ENCODE measurements around the gene IYD. TPM values are rescaled to one million over a fixed set of nuclear protein-coding genes. Genes with fewer than 3 reads are reported as not detected.

Gene IYD
- total RNA-seq, 2 experiments from 2014 or later = not detected

DNA sequence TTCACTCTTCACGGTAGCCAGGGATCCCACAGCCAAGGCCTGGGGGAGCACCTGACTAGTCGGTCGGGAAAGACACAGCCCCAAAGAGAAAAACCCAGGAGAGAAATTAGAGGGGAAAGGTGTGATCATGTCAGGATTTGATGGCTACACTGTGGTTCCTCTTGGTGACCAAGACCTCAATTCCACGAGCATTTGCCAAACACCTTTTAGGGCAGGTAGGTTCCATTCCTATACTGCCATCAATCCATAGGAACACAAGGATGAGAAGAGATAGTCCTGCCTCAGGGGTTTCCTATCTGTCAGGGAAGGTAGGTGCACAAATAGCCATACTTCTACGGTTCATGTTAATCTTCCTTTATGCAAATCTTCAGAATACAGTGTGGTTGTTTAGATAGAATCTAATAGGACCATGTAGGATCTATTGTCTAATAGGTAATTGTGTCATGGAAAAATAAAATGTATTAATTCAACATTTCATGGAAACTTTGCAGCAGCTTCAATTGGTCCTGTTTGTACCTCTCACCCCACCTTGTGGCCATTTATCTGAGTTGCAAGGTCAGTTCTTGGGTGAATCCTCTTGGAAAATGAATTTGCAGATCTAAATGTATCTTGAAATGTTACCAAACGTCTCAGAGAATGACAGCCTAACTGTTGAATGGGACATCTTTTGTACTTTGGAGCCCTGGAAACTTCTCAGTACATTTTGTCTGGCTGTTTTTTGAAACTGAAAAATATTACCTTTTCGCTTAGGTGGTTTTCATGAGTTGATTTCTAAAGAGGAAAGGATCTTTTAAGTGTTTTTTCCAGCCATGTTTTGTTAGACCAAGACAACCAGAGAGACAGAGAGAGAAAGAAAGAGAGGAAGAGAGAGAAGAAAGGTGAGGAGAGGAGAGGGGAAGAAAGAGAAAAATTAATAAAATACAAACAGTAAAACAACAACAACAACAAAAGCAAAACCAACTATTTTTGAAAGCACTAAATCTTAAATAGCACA is 33.7 kb upstream of the IYD start:
- CTCF ChIA-PET = interaction anchor here (1.3 kb wide), 1 partner anchor 255 kb away, joined by 8 read pairs; no protein-coding TSS in a partner anchor
- H3K4me1 Mint-ChIP-seq (ENCODE audit: low read depth) = no peaks in the 10 kb centered on the region
- H3K4me3 Mint-ChIP-seq = no peak overlapping the region
- peaks cover 3% of the 10 kb centered on the region for H3K27me3 Mint-ChIP-seq (ENCODE audit: low read depth)
- H3K36me3 Mint-ChIP-seq (ENCODE audit: low read depth) = no peaks in the 10 kb centered on the region
- no peaks in the 10 kb centered on the region for H3K9me3 Mint-ChIP-seq (ENCODE audit: insufficient read depth)
- no peak overlapping the region for H3K27ac Mint-ChIP-seq
- DNase-seq = peak; percentile 31
- POLR2A ChIA-PET = no interaction called here
- ATAC-seq = no peak

DNA sequence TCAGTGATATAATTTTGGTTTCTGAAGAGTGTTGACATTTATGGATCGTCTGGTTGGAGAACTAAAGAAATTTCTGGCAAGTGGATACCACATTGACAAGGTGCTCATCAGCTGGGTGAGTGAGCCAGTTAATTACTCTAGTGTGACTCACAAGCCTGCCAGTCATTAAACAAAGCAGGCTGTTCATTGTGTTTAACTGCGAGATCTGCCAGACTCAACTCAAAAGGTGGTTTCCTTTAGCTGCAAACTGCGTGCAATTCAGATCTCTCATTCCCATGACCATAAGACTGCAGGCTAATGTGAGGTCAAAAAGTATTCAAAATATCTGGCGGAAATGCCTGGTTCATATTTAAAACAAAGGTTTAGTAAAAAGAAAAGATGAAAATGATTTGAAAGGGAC is 32.5 kb upstream of the IYD start:
- Mint-ChIP-seq H3K27ac (no peak overlapping the region), H3K4me1 (ENCODE audit: low read depth) (no peaks in the 10 kb centered on the region), H3K27me3 (ENCODE audit: low read depth) (peaks cover 4% of the 10 kb centered on the region), H3K4me3 (no peak overlapping the region), H3K36me3 (ENCODE audit: low read depth) (no peaks in the 10 kb centered on the region), H3K9me3 (ENCODE audit: insufficient read depth) (no peaks in the 10 kb centered on the region)
- CTCF ChIA-PET = interaction anchor here (1.4 to 2.3 kb wide), 2 partner anchors 28 to 256 kb away, joined by 3 to 12 read pairs; no protein-coding TSS in a partner anchor
- DNase-seq = no peak
- no peak for ATAC-seq
- POLR2A ChIA-PET = no interaction called here

DNA sequence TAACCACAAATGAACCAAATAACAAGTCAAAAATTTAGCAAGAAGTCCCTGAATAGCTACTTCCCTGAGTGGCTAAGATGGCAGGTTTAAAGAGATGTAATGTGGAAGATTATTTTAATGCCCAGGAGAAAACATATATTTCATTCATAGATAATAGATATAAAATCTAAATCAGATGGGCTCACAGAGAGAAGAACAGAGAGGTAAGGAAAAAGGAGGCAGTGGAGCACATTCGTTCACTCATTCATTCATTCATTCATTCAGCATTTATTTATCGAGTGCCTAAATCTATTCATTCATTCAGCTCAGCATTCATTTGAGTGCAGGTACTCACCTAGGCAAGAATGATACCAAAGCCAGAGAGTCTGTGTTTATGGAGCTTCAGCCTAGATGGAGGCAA is 32.1 kb upstream of the IYD start:
- Mint-ChIP-seq H3K27ac (no peak overlapping the region), H3K36me3 (ENCODE audit: low read depth) (no peaks in the 10 kb centered on the region), H3K27me3 (ENCODE audit: low read depth) (peaks cover 7% of the 10 kb centered on the region), H3K4me3 (no peak overlapping the region), H3K9me3 (ENCODE audit: insufficient read depth) (no peaks in the 10 kb centered on the region), H3K4me1 (ENCODE audit: low read depth) (no peaks in the 10 kb centered on the region)
- CTCF ChIA-PET = interaction anchor here (1.4 to 2.3 kb wide), 2 partner anchors 28 to 256 kb away, joined by 3 to 12 read pairs; no protein-coding TSS in a partner anchor
- ATAC-seq = no peak
- POLR2A ChIA-PET = no interaction called here
- no peak for DNase-seq

DNA sequence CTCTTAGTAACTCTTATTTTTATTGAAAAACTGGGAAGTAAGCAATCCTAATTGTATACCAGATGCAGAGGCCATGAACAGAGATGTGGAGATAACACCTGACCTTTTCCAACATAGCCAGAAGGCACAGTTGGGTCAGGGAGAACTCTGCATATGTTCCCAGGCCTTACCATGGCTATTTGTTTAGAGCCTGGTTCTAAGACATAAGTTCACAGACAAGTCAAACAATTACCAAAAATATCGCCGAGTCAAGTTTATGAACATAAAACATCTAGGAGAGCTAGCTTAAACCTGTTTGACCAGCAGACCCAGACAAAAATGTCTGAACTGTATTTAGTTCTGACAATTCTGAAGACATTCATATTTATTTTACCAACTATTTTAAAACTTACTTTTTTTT is 26.7 kb upstream of the IYD start:
- Mint-ChIP-seq H3K9me3 (ENCODE audit: insufficient read depth) (no peaks in the 10 kb centered on the region), H3K36me3 (ENCODE audit: low read depth) (no peaks in the 10 kb centered on the region), H3K4me1 (ENCODE audit: low read depth) (no peaks in the 10 kb centered on the region), H3K27me3 (ENCODE audit: low read depth) (peaks cover 12% of the 10 kb centered on the region), H3K4me3 (no peak overlapping the region), H3K27ac (no peak overlapping the region)
- ATAC-seq (no peak), DNase-seq (no peak)
- CTCF ChIA-PET = no interaction called here
- POLR2A ChIA-PET = no interaction called here

DNA sequence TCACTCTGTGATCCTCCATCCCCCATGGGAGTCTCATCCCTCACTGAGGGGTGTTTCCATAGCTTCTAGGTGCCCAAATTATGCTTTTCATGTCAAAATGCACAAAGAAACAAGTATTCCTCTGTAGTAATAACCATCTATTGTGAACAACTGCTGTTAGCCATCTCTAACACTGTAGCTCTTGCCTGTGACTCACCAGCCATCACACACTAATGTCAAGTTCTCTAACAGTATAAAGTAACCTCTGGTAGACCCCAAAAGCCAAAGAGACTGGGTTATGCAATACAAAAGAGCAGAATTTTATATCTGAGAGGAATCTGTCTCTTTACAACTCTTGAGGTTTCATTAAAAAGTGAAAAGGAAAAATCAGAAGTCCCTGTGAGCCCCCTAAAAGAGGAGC is 25.4 kb upstream of the IYD start:
- no peak overlapping the region for H3K4me3 Mint-ChIP-seq
- ChIA-PET POLR2A (no interaction called here), CTCF (no interaction called here)
- H3K9me3 Mint-ChIP-seq (ENCODE audit: insufficient read depth) = no peaks in the 10 kb centered on the region
- H3K36me3 Mint-ChIP-seq (ENCODE audit: low read depth) = no peaks in the 10 kb centered on the region
- H3K27me3 Mint-ChIP-seq (ENCODE audit: low read depth) = peaks cover 12% of the 10 kb centered on the region
- no peak for DNase-seq
- no peak overlapping the region for H3K27ac Mint-ChIP-seq
- no peaks in the 10 kb centered on the region for H3K4me1 Mint-ChIP-seq (ENCODE audit: low read depth)
- ATAC-seq = no peak

DNA sequence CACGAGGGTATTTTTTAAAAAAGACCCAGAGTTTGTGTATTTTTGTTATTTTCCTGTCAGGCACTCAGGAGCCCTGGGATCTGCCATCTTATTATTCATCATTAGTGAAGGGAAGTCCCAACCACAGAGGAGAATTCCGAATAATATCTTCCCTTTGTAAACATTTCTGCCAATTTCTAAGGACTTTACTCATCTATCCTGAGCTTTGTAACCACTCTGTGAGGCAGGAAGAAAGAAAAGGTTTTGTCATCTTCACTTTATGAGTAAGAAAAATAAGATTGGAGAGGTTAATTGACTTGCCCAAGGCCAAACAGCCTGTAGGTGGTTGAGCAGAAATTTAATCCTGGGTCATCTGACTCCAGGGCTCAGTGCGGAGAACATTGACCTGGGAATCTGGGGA is 23.0 kb upstream of the IYD start:
- Mint-ChIP-seq H3K36me3 (ENCODE audit: low read depth) (no peaks in the 10 kb centered on the region), H3K4me3 (no peak overlapping the region), H3K4me1 (ENCODE audit: low read depth) (no peaks in the 10 kb centered on the region), H3K27me3 (ENCODE audit: low read depth) (peaks cover 12% of the 10 kb centered on the region), H3K27ac (no peak overlapping the region), H3K9me3 (ENCODE audit: insufficient read depth) (no peaks in the 10 kb centered on the region)
- ChIA-PET CTCF (no interaction called here), POLR2A (no interaction called here)
- ATAC-seq (no peak), DNase-seq (no peak)

DNA sequence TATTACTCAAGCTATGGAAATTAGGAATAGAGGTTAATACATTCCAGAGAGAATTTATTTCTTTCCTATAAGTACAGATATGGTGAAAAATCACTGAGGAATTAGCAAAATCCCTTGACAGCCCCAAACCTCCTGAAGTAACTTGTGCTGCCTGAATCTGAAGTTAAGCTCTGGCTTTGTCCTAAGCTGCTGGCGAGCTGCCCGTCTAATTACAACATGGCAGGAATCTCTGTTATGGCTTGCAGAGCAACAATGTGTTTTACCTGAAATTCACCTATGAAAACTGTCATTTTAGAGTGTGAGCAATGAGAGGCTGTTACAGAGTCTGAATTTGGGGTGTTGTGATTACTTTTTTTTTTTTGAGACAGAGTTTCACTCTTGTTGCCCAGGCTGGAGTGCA is 22.5 kb upstream of the IYD start:
- Mint-ChIP-seq H3K27ac (no peak overlapping the region), H3K27me3 (ENCODE audit: low read depth) (peaks cover 10% of the 10 kb centered on the region), H3K4me1 (ENCODE audit: low read depth) (no peaks in the 10 kb centered on the region), H3K36me3 (ENCODE audit: low read depth) (no peaks in the 10 kb centered on the region), H3K9me3 (ENCODE audit: insufficient read depth) (no peaks in the 10 kb centered on the region), H3K4me3 (no peak overlapping the region)
- ATAC-seq (no peak), DNase-seq (no peak)
- ChIA-PET CTCF (no interaction called here), POLR2A (no interaction called here)

DNA sequence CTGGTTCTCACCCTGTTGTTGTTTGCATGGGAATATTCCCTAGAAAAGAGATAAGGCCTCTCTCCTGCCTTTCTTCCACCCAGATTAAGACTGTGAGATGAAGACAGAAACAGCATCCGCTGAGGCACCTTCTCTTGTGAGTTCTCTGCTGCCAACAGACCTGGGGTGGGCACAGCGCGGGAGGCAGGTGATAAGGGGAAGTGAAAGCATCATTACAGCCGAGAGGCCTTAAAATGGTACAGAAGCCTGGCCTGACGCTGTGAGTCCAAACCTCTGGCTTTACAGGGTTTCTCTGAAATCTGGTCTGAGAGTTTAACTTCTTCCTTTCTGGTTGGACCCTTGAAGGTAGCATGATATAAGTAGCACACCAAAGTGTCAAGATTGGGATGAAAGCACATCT is 21.0 kb upstream of the IYD start:
- ChIA-PET CTCF (no interaction called here), POLR2A (no interaction called here)
- DNase-seq (no peak), ATAC-seq (no peak)
- Mint-ChIP-seq H3K4me1 (ENCODE audit: low read depth) (no peaks in the 10 kb centered on the region), H3K36me3 (ENCODE audit: low read depth) (no peaks in the 10 kb centered on the region), H3K27me3 (ENCODE audit: low read depth) (peaks cover 5% of the 10 kb centered on the region), H3K27ac (no peak overlapping the region), H3K4me3 (no peak overlapping the region), H3K9me3 (ENCODE audit: insufficient read depth) (no peaks in the 10 kb centered on the region)

DNA sequence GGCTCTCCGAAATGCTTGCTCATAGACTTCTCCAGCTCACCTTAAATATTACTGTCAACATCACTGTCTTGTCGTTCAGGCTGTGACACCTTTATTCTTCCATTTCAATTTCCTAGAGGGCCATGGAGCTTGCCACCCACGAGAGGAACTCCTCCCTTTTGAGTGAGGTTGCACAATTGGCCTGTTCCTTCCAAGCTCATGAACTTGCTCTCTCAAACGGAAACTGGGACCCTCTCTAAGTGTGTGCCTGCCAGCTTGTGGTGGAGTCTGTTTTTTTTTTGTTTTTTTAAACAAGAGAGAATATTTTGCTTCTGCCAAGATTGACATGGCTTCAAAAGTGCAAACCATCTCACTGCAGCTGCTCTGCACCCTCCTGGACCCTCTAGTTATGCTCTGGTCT is 19.3 kb upstream of the IYD start:
- H3K4me3 Mint-ChIP-seq = no peak overlapping the region
- H3K36me3 Mint-ChIP-seq (ENCODE audit: low read depth) = no peaks in the 10 kb centered on the region
- DNase-seq (no peak), ATAC-seq (no peak)
- ChIA-PET CTCF (no interaction called here), POLR2A (no interaction called here)
- no peak overlapping the region for H3K27ac Mint-ChIP-seq
- no peaks in the 10 kb centered on the region for H3K9me3 Mint-ChIP-seq (ENCODE audit: insufficient read depth)
- H3K4me1 Mint-ChIP-seq (ENCODE audit: low read depth) = no peaks in the 10 kb centered on the region
- peaks cover 3% of the 10 kb centered on the region for H3K27me3 Mint-ChIP-seq (ENCODE audit: low read depth)

DNA sequence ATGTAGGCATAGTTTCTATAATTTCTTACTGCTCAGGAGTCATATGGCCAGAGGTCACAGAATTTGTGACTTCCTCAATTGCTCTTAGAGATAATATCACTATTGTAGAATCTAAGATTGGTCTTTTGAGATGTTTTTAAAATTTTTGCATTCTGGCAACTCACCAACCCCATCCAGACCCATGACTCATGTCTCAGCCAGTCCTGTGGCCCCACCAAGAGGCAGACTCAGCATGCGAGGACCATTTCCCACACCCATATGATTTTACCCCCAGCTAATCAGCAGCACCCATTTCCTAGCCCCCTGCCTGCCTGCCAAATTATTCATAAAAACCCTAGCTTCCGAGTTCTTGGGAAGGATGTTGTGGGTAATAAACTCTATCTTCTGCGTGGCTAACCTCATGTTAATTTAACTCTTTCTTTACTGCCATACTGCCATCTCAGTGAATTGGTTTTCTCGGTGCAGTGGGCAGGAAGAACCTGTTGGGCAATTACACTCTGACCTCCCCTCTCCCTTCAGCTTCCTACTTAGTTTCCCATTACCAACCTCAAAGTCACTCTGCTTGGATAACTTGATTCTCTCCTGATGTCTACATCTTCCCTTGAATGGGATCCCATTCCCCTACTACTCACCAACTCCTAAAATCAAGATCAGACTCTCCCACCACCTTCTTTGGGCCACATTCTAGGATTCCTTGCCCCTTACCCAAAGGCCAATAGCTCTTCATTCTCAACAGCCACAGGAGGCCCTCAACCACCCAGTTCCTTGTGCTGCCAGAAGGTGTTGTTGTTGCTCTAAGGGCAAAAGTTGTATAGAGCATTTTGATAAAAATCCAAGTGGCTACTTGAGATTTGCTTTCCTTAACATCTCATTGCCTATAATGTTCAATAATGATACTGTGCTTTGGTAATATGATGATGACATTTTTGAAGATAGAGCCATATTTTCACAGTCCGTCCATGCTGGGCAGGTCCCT is 16.2 kb upstream of the IYD start:
- Mint-ChIP-seq H3K4me1 (ENCODE audit: low read depth) (no peaks in the 10 kb centered on the region), H3K9me3 (ENCODE audit: insufficient read depth) (no peaks in the 10 kb centered on the region), H3K27me3 (ENCODE audit: low read depth) (peaks cover 8% of the 10 kb centered on the region), H3K27ac (no peak overlapping the region), H3K4me3 (no peak overlapping the region), H3K36me3 (ENCODE audit: low read depth) (no peaks in the 10 kb centered on the region)
- ATAC-seq (no peak), DNase-seq (no peak)
- POLR2A ChIA-PET = no interaction called here
- CTCF ChIA-PET = interaction anchor here (1.1 kb wide), 1 partner anchor 239 kb away, joined by 3 read pairs; no protein-coding TSS in a partner anchor

DNA sequence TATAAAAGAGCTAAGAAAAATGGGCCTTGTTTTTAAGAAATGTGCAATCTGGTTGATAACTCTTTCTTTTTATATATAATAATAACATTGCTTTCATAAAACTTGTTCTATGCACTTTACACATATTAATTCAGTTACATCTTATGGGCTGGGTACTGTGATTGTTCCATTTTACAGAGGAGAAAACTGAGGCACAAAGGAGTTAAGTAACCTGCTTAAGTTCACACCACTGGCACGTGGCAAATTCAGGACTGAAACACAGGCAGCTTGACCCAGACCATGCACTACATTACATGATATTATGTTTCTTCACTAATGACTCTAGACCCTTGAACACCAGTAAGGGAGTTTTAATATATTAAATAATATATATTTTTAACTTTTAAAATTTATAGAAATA is 15.4 kb upstream of the IYD start:
- no peak for DNase-seq
- ATAC-seq = no peak
- no peak overlapping the region for H3K4me3 Mint-ChIP-seq
- H3K27ac Mint-ChIP-seq = no peak overlapping the region
- H3K4me1 Mint-ChIP-seq (ENCODE audit: low read depth) = no peaks in the 10 kb centered on the region
- ChIA-PET CTCF (interaction anchor here (1.1 kb wide), 1 partner anchor 239 kb away, joined by 3 read pairs; no protein-coding TSS in a partner anchor), POLR2A (no interaction called here)
- no peaks in the 10 kb centered on the region for H3K9me3 Mint-ChIP-seq (ENCODE audit: insufficient read depth)
- peaks cover 8% of the 10 kb centered on the region for H3K27me3 Mint-ChIP-seq (ENCODE audit: low read depth)
- no peaks in the 10 kb centered on the region for H3K36me3 Mint-ChIP-seq (ENCODE audit: low read depth)
